NK-92 (cell line): ENCODE measurements around the gene STPG4.

Source experiments
- DNase-seq: peaks from one replicate; lab custom pipeline; 2025; ENCODE audit not compliant: unreplicated experiment; lab: John Stamatoyannopoulos, UW

Gene STPG4

DNA sequence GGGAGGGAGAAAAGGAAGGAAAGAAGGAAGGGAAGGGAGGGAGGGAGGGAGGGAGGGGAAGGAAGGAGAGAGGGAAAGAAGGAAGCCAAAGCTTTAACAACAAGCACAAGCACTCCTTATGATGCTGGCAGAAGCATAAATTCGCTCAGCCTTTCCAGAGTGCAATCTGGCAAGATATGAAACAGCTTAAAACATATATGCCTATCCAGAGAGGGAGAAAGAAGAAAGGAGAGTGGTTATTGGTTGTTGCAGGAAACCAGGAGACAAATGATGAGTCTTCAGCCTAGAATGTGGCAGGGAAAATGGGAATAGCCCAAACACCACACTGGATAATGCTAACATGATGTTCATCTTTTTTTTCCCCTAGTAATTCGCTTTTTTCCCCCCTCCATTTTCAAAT lies 64.0 kb downstream of the STPG4 start:
- DNase-seq: no peak

- no peak for DNase-seq
Observed at GRCh38 chr2:47089083-47089464, 66.0 kb downstream of the STPG4 start.

GRCh38 chr2:47088371-47089082 lies 66.6 kb downstream of the STPG4 start:
- no peak for DNase-seq

DNA sequence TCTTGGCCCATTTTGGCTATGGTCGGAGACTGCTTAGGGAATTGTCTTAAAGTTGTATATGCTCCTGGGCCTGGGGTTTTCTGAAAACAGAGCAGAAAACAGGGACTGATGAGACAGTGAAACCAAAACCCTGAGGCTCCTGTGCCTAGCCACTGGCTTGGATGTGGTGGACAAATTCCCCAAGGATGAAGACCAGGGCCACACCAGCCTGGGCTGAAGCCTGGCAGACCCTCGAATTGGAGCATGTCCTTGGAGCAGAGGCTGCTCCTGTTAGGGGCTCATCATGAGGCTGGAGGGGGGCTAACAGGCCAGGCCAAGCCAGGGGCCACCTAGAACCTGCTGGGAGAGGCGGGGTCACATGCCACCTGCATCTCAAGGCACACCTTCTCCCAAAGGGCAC lies 68.1 kb downstream of the STPG4 start:
- no peak for DNase-seq

- DNase-seq: no peak
Observed at GRCh38 chr2:47086571-47086970, 68.5 kb downstream of the STPG4 start.

DNA sequence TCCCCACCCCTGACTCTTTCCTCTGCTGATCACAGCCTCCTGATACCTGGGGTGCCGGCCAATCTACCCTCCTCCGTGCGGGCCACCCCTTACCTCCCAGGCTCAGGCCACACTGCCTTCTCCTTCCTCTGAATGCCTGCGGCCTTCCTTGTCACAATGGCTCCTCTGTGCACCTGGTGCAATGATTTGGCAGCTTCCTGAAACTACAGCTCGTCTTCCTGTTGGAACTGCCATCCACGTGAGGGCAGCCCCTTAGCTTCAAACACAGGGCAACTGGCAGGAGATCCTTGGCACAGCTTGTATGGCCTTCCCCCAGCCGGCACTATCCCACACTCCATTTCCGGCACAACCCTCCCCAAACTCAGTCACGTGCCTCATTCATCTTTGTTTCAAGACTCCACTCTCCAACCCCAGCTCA lies 69.0 kb downstream of the STPG4 start:
- no peak for DNase-seq

- no peak for DNase-seq
Observed at GRCh38 chr2:47083886-47084687, 71.0 kb downstream of the STPG4 start.

- no peak for DNase-seq
Observed at GRCh38 chr2:47083485-47083884, 71.6 kb downstream of the STPG4 start.

GRCh38 chr2:47083005-47083404 lies 72.1 kb downstream of the STPG4 start:
- no peak for DNase-seq

- DNase-seq: no peak
Observed at GRCh38 chr2:47080888-47081301, 74.2 kb downstream of the STPG4 start.

DNA sequence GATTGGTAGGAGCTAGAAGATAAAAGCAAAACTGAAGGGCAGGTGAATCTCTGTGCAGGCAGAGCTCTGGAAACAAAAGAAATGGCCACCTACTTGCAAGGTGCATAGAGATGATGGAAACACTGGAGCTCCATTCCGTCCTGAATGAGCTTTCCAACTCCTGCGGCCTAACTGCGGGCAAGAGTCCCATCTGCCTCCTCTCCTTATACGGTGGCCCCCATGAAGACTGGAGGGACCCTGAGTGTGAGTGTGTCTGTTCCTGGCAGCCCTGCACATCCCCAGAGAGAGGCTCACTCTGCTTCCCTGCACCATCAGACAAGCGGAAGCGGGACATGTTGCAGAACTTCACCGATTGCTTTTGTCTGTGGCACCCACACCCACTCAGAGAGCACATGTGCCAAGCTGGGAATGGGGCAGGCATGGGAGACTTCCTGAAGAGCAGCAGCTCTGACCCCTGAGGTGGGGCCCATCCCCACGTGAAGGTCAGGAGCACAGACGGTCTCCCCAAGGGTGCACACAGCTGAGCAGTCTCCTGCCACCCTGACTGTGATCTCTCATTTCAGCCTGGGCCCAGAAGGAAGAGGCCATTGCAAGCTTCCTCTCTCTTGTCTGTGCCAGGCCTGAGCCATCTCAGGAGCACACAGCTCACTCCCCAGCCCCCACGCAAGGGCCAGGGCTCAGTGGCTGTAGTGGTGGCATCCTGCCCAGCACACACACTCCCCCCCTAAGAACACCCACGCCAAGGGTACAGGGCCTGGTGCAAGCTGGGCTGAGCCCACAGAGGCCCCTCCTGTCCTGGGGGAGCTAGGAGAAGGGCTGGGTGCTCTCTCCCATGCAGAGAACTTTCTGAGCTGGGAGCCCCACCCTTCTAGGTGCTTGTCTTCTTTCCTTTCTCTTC lies 75.3 kb downstream of the STPG4 start:
- no peak for DNase-seq

- DNase-seq: no peak
Observed at GRCh38 chr2:47078541-47079482, 76.3 kb downstream of the STPG4 start.

DNA sequence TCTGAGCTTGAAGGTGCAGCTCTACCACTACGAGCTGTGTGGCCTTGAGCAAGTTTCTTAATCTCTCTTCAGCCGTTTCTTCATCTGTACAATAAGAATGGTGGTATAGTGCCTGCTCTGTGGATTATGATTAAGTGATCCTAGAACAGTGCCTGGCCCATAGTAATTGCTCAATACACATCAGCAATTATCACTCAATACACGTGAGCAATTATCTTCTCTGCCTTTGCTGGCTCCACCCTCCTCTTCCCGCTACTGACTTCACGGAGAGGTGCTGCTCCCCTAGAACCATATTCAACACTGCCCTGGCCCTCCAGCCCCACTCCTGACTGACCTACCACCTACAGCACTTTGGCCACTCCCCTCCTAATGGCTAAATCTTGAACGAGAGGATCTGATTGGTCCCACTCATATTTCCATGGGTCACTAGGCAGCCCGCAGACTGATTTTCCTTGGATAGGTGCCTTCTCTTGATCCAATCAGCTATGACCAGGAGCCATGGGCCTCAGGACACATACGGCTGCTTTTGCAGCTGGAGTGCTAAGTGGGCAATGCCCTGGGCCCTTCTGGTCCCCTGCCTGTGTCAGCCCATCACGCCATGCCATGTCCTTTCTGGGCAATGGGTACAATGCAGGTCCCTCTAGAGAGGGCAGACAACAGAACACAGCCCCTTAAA lies 77.5 kb downstream of the STPG4 start:
- DNase-seq: no peak

GRCh38 chr2:47076586-47077441 lies 78.3 kb downstream of the STPG4 start:
- no peak for DNase-seq

- no peak for DNase-seq
Observed at GRCh38 chr2:47076126-47076506, 79.0 kb downstream of the STPG4 start.

- no peak for DNase-seq
Observed at GRCh38 chr2:47075361-47076125, 79.6 kb downstream of the STPG4 start.

DNA sequence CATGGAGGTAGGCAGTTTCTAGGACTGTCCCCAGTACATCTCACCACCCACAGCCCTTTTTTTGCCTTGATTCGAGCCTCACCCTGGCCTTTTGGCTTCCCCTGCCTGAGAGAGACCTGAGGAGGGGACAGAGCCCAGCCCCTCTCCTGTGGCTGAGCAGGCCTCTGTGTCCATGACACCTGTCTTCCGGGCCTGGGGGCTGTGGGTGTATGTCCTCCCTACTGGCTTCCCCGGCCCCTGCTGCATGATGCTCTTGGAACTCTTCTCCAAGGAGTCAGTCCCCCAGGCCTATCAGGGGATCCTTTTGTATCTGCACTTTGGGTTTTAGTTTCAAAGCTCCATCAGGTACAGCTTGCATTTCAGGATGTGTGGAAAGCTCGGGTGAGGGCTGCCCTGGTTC lies 80.4 kb downstream of the STPG4 start:
- no peak for DNase-seq

DNA sequence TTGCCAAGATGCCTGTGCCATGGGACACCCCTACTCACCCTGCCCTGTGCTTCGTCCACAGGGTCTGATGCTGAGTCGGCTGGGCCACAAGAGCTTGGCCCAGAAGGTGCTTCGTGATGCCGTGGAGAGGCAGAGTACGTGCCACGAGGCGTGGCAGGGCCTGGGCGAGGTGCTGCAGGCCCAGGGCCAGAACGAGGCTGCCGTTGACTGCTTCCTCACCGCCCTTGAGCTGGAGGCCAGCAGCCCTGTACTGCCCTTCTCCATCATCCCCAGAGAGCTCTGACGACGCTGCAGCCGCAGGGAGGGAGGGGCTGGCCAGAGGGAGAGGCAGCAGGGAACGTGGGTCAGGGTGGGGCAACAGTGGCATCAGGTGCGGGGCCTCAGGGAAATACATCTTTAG lies 81.5 kb downstream of the STPG4 start:
- no peak for DNase-seq
